Measurements from ENCODE around the gene NAIF1. TPM values are rescaled to one million over a fixed set of nuclear protein-coding genes. Genes with fewer than 3 reads are reported as not detected.
A peak's percentile ranks its signal among the peaks of the same experiment; 100 is the strongest.

NAIF1 gene
- total RNA-seq, 1 experiment from 2014 or later: 15.1 TPM

DNA sequence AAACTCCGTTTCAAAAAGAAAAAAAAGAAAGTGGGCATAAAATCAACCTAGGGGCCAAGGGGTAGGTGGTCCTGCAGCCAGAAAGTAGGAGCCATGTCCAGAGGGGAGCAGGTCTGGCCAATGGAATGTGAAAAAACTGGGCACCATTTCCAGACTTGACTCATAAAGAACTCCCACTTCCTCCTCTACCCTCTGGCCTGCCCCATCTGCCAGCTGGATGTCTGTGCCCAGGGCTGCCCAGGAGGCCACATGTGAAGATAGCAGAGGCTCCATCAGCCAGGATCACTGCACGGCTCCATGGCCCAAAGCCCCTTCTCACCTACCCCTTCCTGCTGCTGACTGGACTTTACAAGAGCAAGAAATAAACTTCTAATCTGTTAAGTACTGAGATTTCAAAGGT is 44.2 kb downstream of the NAIF1 start:
- in situ Hi-C loops (cut with HindIII; ENCODE audit: low pct_unique_long_range_greater_than_20kb, low sequenced_read_pairs): no loop called here
- no peak for DNase-seq (ENCODE audit: low read depth, low spot score)

DNA sequence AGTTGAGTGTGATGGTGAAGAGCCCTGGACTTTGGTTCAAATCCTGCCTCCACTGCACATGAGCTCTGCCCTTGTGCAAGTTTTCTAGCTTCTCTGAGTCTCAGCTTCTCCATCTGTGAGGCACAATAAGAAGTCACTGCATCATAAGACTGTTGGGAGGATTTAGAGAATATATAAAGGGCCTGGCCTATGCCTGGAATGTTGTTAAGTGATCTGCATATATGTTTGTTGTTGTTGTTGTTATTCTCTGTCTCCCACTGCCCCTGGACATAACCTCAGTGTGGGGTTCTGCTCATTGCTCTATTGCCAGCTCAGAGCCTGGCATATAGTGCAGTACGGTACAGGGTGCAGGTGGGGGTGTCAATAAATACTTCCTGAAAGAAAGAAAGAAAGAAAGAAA is 46.0 kb downstream of the NAIF1 start:
- no peak for DNase-seq (ENCODE audit: low read depth, low spot score)
- in situ Hi-C loops (cut with HindIII; ENCODE audit: low pct_unique_long_range_greater_than_20kb, low sequenced_read_pairs): no loop called here

DNA sequence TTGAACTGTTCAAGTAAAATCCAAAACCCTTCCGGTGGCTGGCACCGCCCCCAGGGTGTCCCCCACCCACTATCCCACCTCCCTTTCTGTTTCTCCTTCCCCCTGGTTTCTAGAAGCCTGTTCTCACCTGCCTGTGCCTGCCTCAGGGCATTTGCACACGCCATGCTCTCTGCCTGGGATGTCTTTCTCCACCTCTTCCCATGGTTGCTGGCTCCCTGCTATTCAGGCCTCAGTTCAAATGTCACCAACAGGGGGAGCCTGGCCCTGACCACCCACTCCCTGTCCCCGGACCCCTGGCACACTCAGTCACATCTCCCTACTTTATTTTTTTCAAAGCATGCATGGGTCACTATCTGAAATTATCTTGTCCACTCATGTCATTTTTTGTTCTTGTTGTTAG is 46.4 kb downstream of the NAIF1 start:
- peak; percentile 40 for DNase-seq (ENCODE audit: low read depth, low spot score)
- in situ Hi-C loops (cut with HindIII; ENCODE audit: low pct_unique_long_range_greater_than_20kb, low sequenced_read_pairs): no loop called here

DNA sequence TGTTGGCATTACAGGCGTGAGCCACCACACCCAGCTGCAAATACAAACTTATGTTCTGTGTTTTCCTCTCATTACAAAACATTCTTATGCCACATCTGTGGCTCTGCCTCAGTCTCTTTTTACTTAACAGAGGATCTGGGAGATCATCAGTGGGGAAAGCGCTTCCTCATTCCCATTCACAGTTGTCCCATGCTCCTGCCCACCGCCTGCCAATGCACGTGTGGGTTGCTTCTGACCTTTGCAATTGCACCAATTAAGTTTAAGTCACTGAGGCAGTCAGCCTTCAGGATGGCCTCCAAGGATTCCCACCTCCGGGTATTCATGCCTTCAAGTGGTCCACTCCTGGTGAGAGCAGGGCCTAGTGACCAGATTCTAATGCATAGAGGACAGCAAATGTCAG is 51.4 kb downstream of the NAIF1 start:
- in situ Hi-C loops (cut with HindIII; ENCODE audit: low pct_unique_long_range_greater_than_20kb, low sequenced_read_pairs): no loop called here
- DNase-seq (ENCODE audit: low read depth, low spot score): no peak

Other genes starting within 250 kb of the NAIF1 start
- 3.7 and 5.5 TPM in 2 replicates for gene ENG, start 212.7 kb downstream of the NAIF1 start, total RNA-seq (2014; rRNA removed; shearing (Covaris generic))
- 50.6 and 53.0 TPM in 2 replicates for gene AK1, start 189.6 kb downstream of the NAIF1 start, total RNA-seq (2014; rRNA removed; shearing (Covaris generic))
- 10.1 TPM in 2 replicates for gene ST6GALNAC6, start 167.7 kb downstream of the NAIF1 start, total RNA-seq (2014; rRNA removed; shearing (Covaris generic))
- gene ST6GALNAC4, start 150.3 kb downstream of the NAIF1 start, total RNA-seq (2014; rRNA removed; shearing (Covaris generic)): 5.2 and 7.4 TPM in 2 replicates
- 0.32 TPM in 1 of 2 replicates, not detected in the other for gene PIP5KL1, start 136.5 kb downstream of the NAIF1 start, total RNA-seq (2014; rRNA removed; shearing (Covaris generic))
- gene DPM2, start 129.5 kb downstream of the NAIF1 start, total RNA-seq (2014; rRNA removed; shearing (Covaris generic)): 31.4 and 34.9 TPM in 2 replicates
- gene EEIG1, start 86.3 kb downstream of the NAIF1 start, total RNA-seq (2014; rRNA removed; shearing (Covaris generic)): 28.5 and 31.1 TPM in 2 replicates
- gene SLC25A25, start 912 bp upstream of the NAIF1 start, total RNA-seq (2014; rRNA removed; shearing (Covaris generic)): 26.5 and 30.8 TPM in 2 replicates
- gene PTGES2, start 60.4 kb upstream of the NAIF1 start, total RNA-seq (2014; rRNA removed; shearing (Covaris generic)): 122 and 123 TPM in 2 replicates
- gene LCN2, start 82.1 kb upstream of the NAIF1 start, total RNA-seq (2014; rRNA removed; shearing (Covaris generic)): not detected in 2 replicates
- gene BBLN, start 92.9 kb upstream of the NAIF1 start, total RNA-seq (2014; rRNA removed; shearing (Covaris generic)): 102 and 133 TPM in 2 replicates
- gene CIZ1, start 124.3 kb upstream of the NAIF1 start, total RNA-seq (2014; rRNA removed; shearing (Covaris generic)): 19.8 and 24.9 TPM in 2 replicates
- 0.48 and 0.61 TPM in 2 replicates for gene DNM1, start 136.1 kb upstream of the NAIF1 start, total RNA-seq (2014; rRNA removed; shearing (Covaris generic))
- gene GOLGA2, start 208.7 kb upstream of the NAIF1 start, total RNA-seq (2014; rRNA removed; shearing (Covaris generic)): 73.6 and 75.3 TPM in 2 replicates
- 39.2 and 42.2 TPM in 2 replicates for gene SWI5, start 209.0 kb upstream of the NAIF1 start, total RNA-seq (2014; rRNA removed; shearing (Covaris generic))